ENCODE results near the gene GDPD5.
A peak's percentile ranks its signal among the peaks of the same experiment; 100 is the strongest.

GDPD5 gene

GRCh38 chr11:75558939-75559843 is 33.5 kb upstream of the GDPD5 start:
- peaks cover 36% of the 10 kb centered on the region for H3K4me1 ChIP-seq (ENCODE audit: control insufficient read depth, insufficient read depth, low read depth, low read length)
- peak overlapping the region; percentile 98 to 100 for H3K18ac ChIP-seq (ENCODE audit: low read depth in 1 of 2, low read length in 2 of 2)
- 13% methylated on average over 6 of the region's 8 CpGs for WGBS
- H3K9ac ChIP-seq (ENCODE audit: low read length) = peak overlapping the region; percentile 83
- peak overlapping the region; percentile 99 to 100 for H2BK12ac ChIP-seq (ENCODE audit: low read length in 2 of 2)
- H4K91ac ChIP-seq (ENCODE audit: low read length) = peak overlapping the region; percentile 99
- H4K8ac ChIP-seq (ENCODE audit: low read length) = peak overlapping the region; percentile 97
- H3K23ac ChIP-seq (ENCODE audit: low read length in 2 of 2) = peak overlapping the region; percentile 51 to 67
- H3K4me2 ChIP-seq (ENCODE audit: low read length, poor library complexity, severe bottlenecking) = peak overlapping the region; percentile 19
- H2BK5ac ChIP-seq (ENCODE audit: low read depth, low read length, poor library complexity, severe bottlenecking) = no peak overlapping the region
- H3K36me3 ChIP-seq (ENCODE audit: control insufficient read depth in 1 of 2, insufficient read depth in 2 of 2, low read depth in 1 of 2, low read length in 2 of 2) = no peaks in the 10 kb centered on the region
- H2AK5ac ChIP-seq (ENCODE audit: low read length, severe bottlenecking) = peak overlapping the region; percentile 96
- H2AFZ ChIP-seq (ENCODE audit: low read depth, low read length) = peak overlapping the region; percentile 65
- no peaks in the 10 kb centered on the region for H3K27me3 ChIP-seq (ENCODE audit: control insufficient read depth in 1 of 2, insufficient read depth in 1 of 2, low read length in 2 of 2)
- DNase-seq = peak; percentile 89
- peak overlapping the region; percentile 33 for H3K27ac ChIP-seq (ENCODE audit: low read length, poor library complexity, severe bottlenecking)
- no peaks in the 10 kb centered on the region for H3K79me1 ChIP-seq (replicated peaks; ENCODE audit: low read length, poor library complexity, severe bottlenecking)
- H3K14ac ChIP-seq (ENCODE audit: low read length in 2 of 2) = peak overlapping the region; percentile 95 to 97
- peak overlapping the region; percentile 92 for H2BK15ac ChIP-seq (ENCODE audit: low read depth, poor library complexity, severe bottlenecking)
- H3K4me3 ChIP-seq (ENCODE audit: insufficient read depth in 1 of 2, low read depth in 1 of 2, low read length in 2 of 2) = peak overlapping the region in 1 of 2 experiments; percentile 59
- H2BK120ac ChIP-seq (ENCODE audit: low read depth, low read length) = peak overlapping the region; percentile 99
- H3K9me3 ChIP-seq (ENCODE audit: control insufficient read depth, low read length) = no peaks in the 10 kb centered on the region
- peak overlapping the region; percentile 96 to 100 for H3K4ac ChIP-seq (ENCODE audit: low read depth in 1 of 2, low read length in 2 of 2)

DNA sequence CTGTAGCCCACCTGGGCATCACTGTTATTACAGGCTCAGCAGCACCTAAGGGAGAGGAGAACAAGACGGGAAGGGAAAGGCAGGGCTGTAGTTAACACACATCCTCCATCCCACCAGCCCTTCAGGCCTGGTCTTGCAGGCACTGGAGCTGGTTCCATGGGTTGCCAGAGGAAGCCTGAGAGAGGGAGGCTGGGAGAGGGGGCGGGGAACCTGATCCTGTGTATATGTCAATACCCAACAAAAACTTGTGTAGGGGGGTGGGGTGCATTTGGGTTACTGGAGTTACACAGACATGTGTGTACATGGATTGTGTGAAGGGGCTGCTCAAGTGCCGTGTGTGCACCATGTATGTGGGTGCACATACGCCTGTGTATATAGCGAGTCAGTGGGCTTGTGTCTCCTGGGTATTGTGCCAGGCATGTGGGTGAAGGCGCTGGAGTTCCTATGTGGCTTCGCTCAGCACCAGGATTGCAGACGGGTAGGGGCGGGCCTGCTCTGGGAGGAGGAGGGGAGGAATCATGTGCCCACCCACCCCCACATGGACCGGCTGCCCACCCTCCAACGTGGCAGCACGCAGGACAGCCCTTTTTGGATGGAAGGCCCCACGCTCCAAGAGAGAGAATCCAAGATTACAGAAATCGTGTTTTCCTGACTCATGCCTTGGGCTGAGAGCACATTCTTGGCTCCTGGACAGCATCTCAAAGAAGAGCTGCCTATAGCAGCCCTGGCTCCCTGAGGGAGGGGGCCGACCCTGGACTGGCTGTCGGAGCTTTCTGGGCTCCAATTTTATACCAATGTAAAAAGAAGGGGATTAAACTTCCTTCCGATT is 32.1 kb upstream of the GDPD5 start:
- H3K4me1 ChIP-seq (ENCODE audit: control insufficient read depth, insufficient read depth, low read depth, low read length) = peaks cover 42% of the 10 kb centered on the region
- H3K36me3 ChIP-seq (ENCODE audit: control insufficient read depth in 1 of 2, insufficient read depth in 2 of 2, low read depth in 1 of 2, low read length in 2 of 2) = no peaks in the 10 kb centered on the region
- H4K8ac ChIP-seq (ENCODE audit: low read length) = peak overlapping the region; percentile 96
- DNase-seq = peak; percentile 88
- no peak overlapping the region for H2AFZ ChIP-seq (ENCODE audit: low read depth, low read length)
- H3K79me1 ChIP-seq (replicated peaks; ENCODE audit: low read length, poor library complexity, severe bottlenecking) = no peaks in the 10 kb centered on the region
- H3K9ac ChIP-seq (ENCODE audit: low read length) = peak overlapping the region; percentile 83
- H3K27me3 ChIP-seq (ENCODE audit: control insufficient read depth in 1 of 2, insufficient read depth in 1 of 2, low read length in 2 of 2) = no peaks in the 10 kb centered on the region
- peak overlapping the region; percentile 99 for H2BK120ac ChIP-seq (ENCODE audit: low read depth, low read length)
- H3K9me3 ChIP-seq (ENCODE audit: control insufficient read depth, low read length) = no peaks in the 10 kb centered on the region
- H3K27ac ChIP-seq (ENCODE audit: low read length, poor library complexity, severe bottlenecking) = no peak overlapping the region
- H3K4me3 ChIP-seq (ENCODE audit: insufficient read depth in 1 of 2, low read depth in 1 of 2, low read length in 2 of 2) = peak overlapping the region in 1 of 2 experiments; percentile 59
- H3K23ac ChIP-seq (ENCODE audit: low read length in 2 of 2) = peak overlapping the region in 1 of 2 experiments; percentile 35
- peak overlapping the region; percentile 54 to 97 for H3K4ac ChIP-seq (ENCODE audit: low read depth in 1 of 2, low read length in 2 of 2)
- peak overlapping the region in 1 of 2 experiments; percentile 77 for H3K14ac ChIP-seq (ENCODE audit: low read length in 2 of 2)
- H2BK5ac ChIP-seq (ENCODE audit: low read depth, low read length, poor library complexity, severe bottlenecking) = no peak overlapping the region
- WGBS = 56% methylated on average over 16 of the region's 17 CpGs
- H3K18ac ChIP-seq (ENCODE audit: low read depth in 1 of 2, low read length in 2 of 2) = peak overlapping the region; percentile 97 to 98
- no peak overlapping the region for H3K4me2 ChIP-seq (ENCODE audit: low read length, poor library complexity, severe bottlenecking)
- peak overlapping the region; percentile 7 for H2AK5ac ChIP-seq (ENCODE audit: low read length, severe bottlenecking)
- peak overlapping the region; percentile 96 to 100 for H2BK12ac ChIP-seq (ENCODE audit: low read length in 2 of 2)
- peak overlapping the region; percentile 99 for H4K91ac ChIP-seq (ENCODE audit: low read length)
- peak overlapping the region; percentile 88 for H2BK15ac ChIP-seq (ENCODE audit: low read depth, poor library complexity, severe bottlenecking)

DNA sequence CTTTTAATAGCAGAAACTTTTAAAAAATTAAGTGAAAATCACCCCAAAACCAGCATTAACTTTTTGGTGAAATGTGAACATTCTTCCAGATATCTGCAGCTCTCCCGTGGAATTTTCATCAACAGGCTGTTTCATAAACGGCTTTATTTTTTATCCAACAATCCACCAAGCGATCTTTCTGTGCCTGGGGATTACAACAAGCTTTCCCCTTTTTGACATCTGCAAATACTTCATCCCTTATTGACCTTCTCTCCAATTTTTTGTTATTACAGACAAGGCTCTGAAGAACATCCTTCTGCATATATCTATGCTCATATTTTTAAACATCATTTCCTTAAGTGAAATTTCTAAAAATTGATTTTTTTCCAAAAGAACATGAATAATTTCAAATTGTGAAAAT is 30.5 kb upstream of the GDPD5 start:
- DNase-seq = no peak
- H2BK12ac ChIP-seq (ENCODE audit: low read length in 2 of 2) = no peak overlapping the region
- H3K27me3 ChIP-seq (ENCODE audit: control insufficient read depth in 1 of 2, insufficient read depth in 1 of 2, low read length in 2 of 2) = no peaks in the 10 kb centered on the region
- H3K18ac ChIP-seq (ENCODE audit: low read depth in 1 of 2, low read length in 2 of 2) = no peak overlapping the region
- H3K14ac ChIP-seq (ENCODE audit: low read length in 2 of 2) = no peak overlapping the region
- no peak overlapping the region for H2BK120ac ChIP-seq (ENCODE audit: low read depth, low read length)
- no peak overlapping the region for H2BK15ac ChIP-seq (ENCODE audit: low read depth, poor library complexity, severe bottlenecking)
- no peak overlapping the region for H3K27ac ChIP-seq (ENCODE audit: low read length, poor library complexity, severe bottlenecking)
- H2AK5ac ChIP-seq (ENCODE audit: low read length, severe bottlenecking) = no peak overlapping the region
- no peak overlapping the region for H3K23ac ChIP-seq (ENCODE audit: low read length in 2 of 2)
- no peak overlapping the region for H4K8ac ChIP-seq (ENCODE audit: low read length)
- H3K4me1 ChIP-seq (ENCODE audit: control insufficient read depth, insufficient read depth, low read depth, low read length) = peaks cover 36% of the 10 kb centered on the region
- H3K4me2 ChIP-seq (ENCODE audit: low read length, poor library complexity, severe bottlenecking) = no peak overlapping the region
- H2BK5ac ChIP-seq (ENCODE audit: low read depth, low read length, poor library complexity, severe bottlenecking) = no peak overlapping the region
- peak overlapping the region; percentile 21 for H3K9ac ChIP-seq (ENCODE audit: low read length)
- H3K79me1 ChIP-seq (replicated peaks; ENCODE audit: low read length, poor library complexity, severe bottlenecking) = no peaks in the 10 kb centered on the region
- no peak overlapping the region for H4K91ac ChIP-seq (ENCODE audit: low read length)
- H3K4me3 ChIP-seq (ENCODE audit: insufficient read depth in 1 of 2, low read depth in 1 of 2, low read length in 2 of 2) = no peak overlapping the region
- no peak overlapping the region for H2AFZ ChIP-seq (ENCODE audit: low read depth, low read length)
- no peaks in the 10 kb centered on the region for H3K36me3 ChIP-seq (ENCODE audit: control insufficient read depth in 1 of 2, insufficient read depth in 2 of 2, low read depth in 1 of 2, low read length in 2 of 2)
- 98% methylated on average over 3 of the region's 3 CpGs for WGBS
- H3K4ac ChIP-seq (ENCODE audit: low read depth in 1 of 2, low read length in 2 of 2) = no peak overlapping the region
- H3K9me3 ChIP-seq (ENCODE audit: control insufficient read depth, low read length) = no peaks in the 10 kb centered on the region
